Trophoblast cell (in vitro differentiated cells and primary cell): ENCODE data around the gene FBXW9.
A peak's percentile ranks its signal among the peaks of the same experiment; 100 is the strongest.

Experiments
- DNase-seq, 2 donors: peaks; one replicate each; pipeline ENCODE4 v3.0.0-alpha.2; 2016
- H2AFZ ChIP-seq: 2 replicates; pipeline ENCODE4 v1.6.1; 2013; ENCODE audit warnings: low read length, moderate library complexity, mild to moderate bottlenecking; ENCODE audit not compliant: insufficient read depth, poor library complexity
- H2AK5ac ChIP-seq: 2 replicates; pipeline ENCODE4 v1.6.1; 2013; ENCODE audit warnings: mild to moderate bottlenecking, low read length
- H2BK120ac ChIP-seq: 2 replicates; pipeline ENCODE4 v1.6.1; 2013; ENCODE audit warnings: low read length, mild to moderate bottlenecking, moderate library complexity; ENCODE audit not compliant: insufficient read depth, poor library complexity
- H2BK12ac ChIP-seq: 2 replicates; pipeline ENCODE4 v1.6.1; 2013; ENCODE audit warnings: mild to moderate bottlenecking, low read length, moderate library complexity
- H2BK5ac ChIP-seq: 2 replicates; pipeline ENCODE4 v1.6.1; 2013; ENCODE audit warnings: low read length, low read depth, moderate library complexity, mild to moderate bottlenecking; ENCODE audit not compliant: poor library complexity
- H3K14ac ChIP-seq: 2 replicates; pipeline ENCODE4 v1.6.1; 2013; ENCODE audit warnings: mild to moderate bottlenecking, low read length
- H3K18ac ChIP-seq: 2 replicates; pipeline ENCODE4 v1.6.1; 2013; ENCODE audit warnings: mild to moderate bottlenecking, low read length
- H3K23ac ChIP-seq: 2 replicates; pipeline ENCODE4 v1.6.1; 2013; ENCODE audit warnings: low read length
- H3K27ac ChIP-seq: 2 replicates; pipeline ENCODE4 v1.5.1; 2013; ENCODE audit warnings: low read depth, mild to moderate bottlenecking, inconsistent platforms, low read length, moderate library complexity
- H3K27me3 ChIP-seq: 2 replicates; pipeline ENCODE4 v1.6.1; 2013; ENCODE audit warnings: inconsistent platforms, mild to moderate bottlenecking, low read length, moderate library complexity; ENCODE audit not compliant: insufficient read depth
- H3K36me3 ChIP-seq, 2 experiments: 1 replicate in 1 of 2; 2 replicates in 1 of 2; pipeline ENCODE4 v1.6.1; 2013; ENCODE audit warnings: low read length in 2 of 2, mild to moderate bottlenecking in 2 of 2, moderate library complexity in 1 of 2; ENCODE audit not compliant: insufficient read depth in 2 of 2, control insufficient read depth in 1 of 2
- H3K4ac ChIP-seq: 2 replicates; pipeline ENCODE4 v1.6.1; 2013; ENCODE audit warnings: low read depth, mild to moderate bottlenecking, low read length, moderate library complexity
- H3K4me1 ChIP-seq, 2 experiments: 1 replicate in 1 of 2; 2 replicates in 1 of 2; pipeline ENCODE4 v1.6.1; 2013; ENCODE audit warnings: low read length in 2 of 2, mild to moderate bottlenecking in 2 of 2, moderate library complexity in 1 of 2; ENCODE audit not compliant: insufficient read depth in 2 of 2, control insufficient read depth in 1 of 2
- H3K4me2 ChIP-seq: 2 replicates; pipeline ENCODE4 v1.6.1; 2013; ENCODE audit warnings: inconsistent platforms, mild to moderate bottlenecking, low read length, moderate library complexity
- H3K4me3 ChIP-seq: 2 replicates; pipeline ENCODE4 v1.5.1; 2013; ENCODE audit warnings: mild to moderate bottlenecking, low read depth, low read length, inconsistent platforms
- H3K79me1 ChIP-seq: one replicate; pipeline ENCODE4 v1.6.1; 2013; ENCODE audit warnings: low read length
- H3K79me2 ChIP-seq: 2 replicates; pipeline ENCODE4 v1.6.1; 2013; ENCODE audit warnings: low read length, mild to moderate bottlenecking; ENCODE audit not compliant: control insufficient read depth, insufficient read depth, poor library complexity
- H3K9ac ChIP-seq: 2 replicates; pipeline ENCODE4 v1.6.1; 2013; ENCODE audit warnings: mild to moderate bottlenecking, low read length
- H3K9me3 ChIP-seq: 2 replicates; pipeline ENCODE4 v1.6.1; 2013; ENCODE audit warnings: low read depth, mild to moderate bottlenecking, control low read depth, inconsistent platforms, low read length; ENCODE audit not compliant: insufficient read depth
- H4K12ac ChIP-seq: 2 replicates; pipeline ENCODE4 v1.6.1; 2013; ENCODE audit warnings: low read depth, mild to moderate bottlenecking, low read length, moderate library complexity
- H4K8ac ChIP-seq: 2 replicates; pipeline ENCODE4 v1.6.1; 2013; ENCODE audit warnings: low read depth, mild to moderate bottlenecking, low read length, moderate library complexity
- H4K91ac ChIP-seq: one replicate; pipeline ENCODE4 v1.6.1; 2013; ENCODE audit warnings: low read depth, mild to moderate bottlenecking, low read length, moderate library complexity
- WGBS: extraction: QIAGEN DNeasy Blood & Tissue Kit; methylation state at CpG from one replicate; pipeline ENCODE4 v1.1.7; 2013; ENCODE audit warnings: missing lambda C conversion rate; ENCODE audit not compliant: insufficient read length, insufficient coverage; ENCODE audit errors: extremely low coverage; 5-methylcytosine and 5-hydroxymethylcytosine counted together

FBXW9 gene

GRCh38 chr19:12736995-12737834 is 40.8 kb upstream of the FBXW9 start, which contains the start of gene GET3:
TSS of gene GET3 (plus strand) at chr19:12737497. CDS start at chr19:12737506, 9 bp downstream.
- Histone ChIP-seq H4K12ac (peak within 1 kb of the TSS; percentile 94), H3K18ac (peak within 1 kb of the TSS; percentile 71), H3K9ac (peak within 1 kb of the TSS; percentile 86), H2AFZ (peak within 1 kb of the TSS; percentile 85), H3K4me3 (peak within 1 kb of the TSS; percentile 97), H2BK5ac (peak within 1 kb of the TSS; percentile 67), H3K79me1 (peaks cover 11% of the 10 kb centered on the region), H3K4me2 (peak within 1 kb of the TSS; percentile 76), H3K23ac (no peak within 1 kb of the TSS), H4K8ac (peak within 1 kb of the TSS; percentile 95), H3K4ac (peak within 1 kb of the TSS; percentile 53), H3K14ac (peak within 1 kb of the TSS; percentile 77), H3K79me2 (peaks cover 24% of the 10 kb centered on the region), H3K27me3 (no peaks in the 10 kb centered on the region), H3K36me3 (peaks cover 14 to 21% of the 10 kb centered on the region in 2 experiments), H3K27ac (peak within 1 kb of the TSS; percentile 71), H3K9me3 (peaks cover 2% of the 10 kb centered on the region), H3K4me1 (peaks cover 8 to 18% of the 10 kb centered on the region in 2 experiments), H2AK5ac (peak within 1 kb of the TSS; percentile 89), H4K91ac (peak within 1 kb of the TSS; percentile 83), H2BK12ac (no peak within 1 kb of the TSS), H2BK120ac (no peak within 1 kb of the TSS)
- WGBS: no CpG with 5 or more reads among the region's 29 CpGs
- DNase-seq: peak; percentile 99

- H3K4ac ChIP-seq: peak overlapping the region; percentile 100
- H4K8ac ChIP-seq: peak overlapping the region; percentile 99
- H2BK5ac ChIP-seq: peak overlapping the region; percentile 97
- H3K27ac ChIP-seq: peak overlapping the region; percentile 85
- H3K27me3 ChIP-seq: no peaks in the 10 kb centered on the region
- H3K23ac ChIP-seq: no peak overlapping the region
- no CpG with 5 or more reads among the region's 15 CpGs for WGBS
- peak overlapping the region; percentile 83 for H3K4me2 ChIP-seq
- H3K9ac ChIP-seq: peak overlapping the region; percentile 97
- peaks cover 8 to 18% of the 10 kb centered on the region in 2 experiments for H3K4me1 ChIP-seq
- no peak overlapping the region for H2BK12ac ChIP-seq
- H3K36me3 ChIP-seq: peaks cover 34 to 35% of the 10 kb centered on the region in 2 experiments
- H4K12ac ChIP-seq: peak overlapping the region; percentile 98
- peak overlapping the region; percentile 99 for H3K14ac ChIP-seq
- H3K18ac ChIP-seq: peak overlapping the region; percentile 98
- H3K79me2 ChIP-seq: peaks cover 26% of the 10 kb centered on the region
- peak overlapping the region; percentile 89 for H2BK120ac ChIP-seq
- H4K91ac ChIP-seq: peak overlapping the region; percentile 98
- peak overlapping the region; percentile 90 for H2AK5ac ChIP-seq
- H3K79me1 ChIP-seq: peaks cover 11% of the 10 kb centered on the region
- no peak overlapping the region for H2AFZ ChIP-seq
- H3K4me3 ChIP-seq: peak overlapping the region; percentile 97
- H3K9me3 ChIP-seq: peaks cover 2% of the 10 kb centered on the region
- peak; percentile 76 to 86 for DNase-seq
These were observed 37.2 kb upstream of the FBXW9 start for GRCh38 chr19:12733369-12734214.

- H2BK12ac ChIP-seq: no peak overlapping the region
- no peak overlapping the region for H2AK5ac ChIP-seq
- H2AFZ ChIP-seq: no peak overlapping the region
- WGBS: no CpG with 5 or more reads among the region's 24 CpGs
- no peak for DNase-seq
- H3K18ac ChIP-seq: no peak overlapping the region
- peaks cover 2 to 11% of the 10 kb centered on the region in 2 experiments for H3K4me1 ChIP-seq
- H3K14ac ChIP-seq: no peak overlapping the region
- no peak overlapping the region for H4K8ac ChIP-seq
- no peak overlapping the region for H4K12ac ChIP-seq
- no peak overlapping the region for H3K4me2 ChIP-seq
- peaks cover 4% of the 10 kb centered on the region for H3K9me3 ChIP-seq
- H3K79me1 ChIP-seq: peaks cover 7% of the 10 kb centered on the region
- no peak overlapping the region for H3K4me3 ChIP-seq
- H3K23ac ChIP-seq: no peak overlapping the region
- H3K79me2 ChIP-seq: peaks cover 22% of the 10 kb centered on the region
- H3K9ac ChIP-seq: no peak overlapping the region
- no peaks in the 10 kb centered on the region for H3K27me3 ChIP-seq
- H3K27ac ChIP-seq: no peak overlapping the region
- H2BK5ac ChIP-seq: no peak overlapping the region
- no peak overlapping the region for H4K91ac ChIP-seq
- H2BK120ac ChIP-seq: no peak overlapping the region
- H3K36me3 ChIP-seq: peaks cover 36 to 39% of the 10 kb centered on the region in 2 experiments
- peak overlapping the region; percentile 13 for H3K4ac ChIP-seq
These were observed 34.9 kb upstream of the FBXW9 start for GRCh38 chr19:12731337-12731736.

- no peak overlapping the region for H4K91ac ChIP-seq
- no peak overlapping the region for H3K23ac ChIP-seq
- no peak overlapping the region for H2BK12ac ChIP-seq
- H3K9me3 ChIP-seq: peaks cover 2% of the 10 kb centered on the region
- no peak overlapping the region for H3K18ac ChIP-seq
- H3K79me2 ChIP-seq: peaks cover 22% of the 10 kb centered on the region
- no peak overlapping the region for H2AFZ ChIP-seq
- H2AK5ac ChIP-seq: no peak overlapping the region
- H4K12ac ChIP-seq: no peak overlapping the region
- H3K27ac ChIP-seq: no peak overlapping the region
- H3K4me2 ChIP-seq: no peak overlapping the region
- no peak overlapping the region for H3K4ac ChIP-seq
- DNase-seq: no peak
- no peak overlapping the region for H3K14ac ChIP-seq
- H3K9ac ChIP-seq: no peak overlapping the region
- WGBS: no CpG with 5 or more reads among the region's 3 CpGs
- H3K4me3 ChIP-seq: no peak overlapping the region
- H3K4me1 ChIP-seq: peaks cover 2 to 9% of the 10 kb centered on the region in 2 experiments
- H4K8ac ChIP-seq: no peak overlapping the region
- peaks cover 36 to 39% of the 10 kb centered on the region in 2 experiments for H3K36me3 ChIP-seq
- no peak overlapping the region for H2BK5ac ChIP-seq
- peaks cover 7% of the 10 kb centered on the region for H3K79me1 ChIP-seq
- no peaks in the 10 kb centered on the region for H3K27me3 ChIP-seq
- H2BK120ac ChIP-seq: no peak overlapping the region
These were observed 33.6 kb upstream of the FBXW9 start for GRCh38 chr19:12730064-12730463.
